Right atrium auricular region (tissue), 2 donors: Measurements from ENCODE around the gene FZD7. TPM values are rescaled to one million over a fixed set of nuclear protein-coding genes. Genes with fewer than 3 reads are reported as not detected.

Experiments used
- DNase-seq: peaks from one replicate; pipeline ENCODE4 v3.0.0-alpha.2; 2019; ENCODE audit warnings: low spot score
- H3K27ac ChIP-seq, 2 donors: fragments of 200-600 bp; sonication (generic); 1 replicate in 1 of 2; 2 replicates in 1 of 2; pipeline ENCODE4 v1.5.1; 2016 to 2019
- H3K27me3 ChIP-seq, 2 donors: fragments of 200-600 bp; sonication (generic); one replicate each; pipeline versions ENCODE4 v1.5.1 to v1.6.0; 2017 to 2019
- H3K36me3 ChIP-seq: fragments of 200-600 bp; sonication (generic); one replicate; pipeline ENCODE4 v1.5.1; 2016
- H3K4me1 ChIP-seq, 2 donors: fragments of 200-600 bp; sonication (generic); one replicate each; pipeline versions ENCODE4 v1.5.1 to v1.6.0; 2017 to 2019
- H3K4me3 ChIP-seq, 2 donors: fragments of 200-600 bp; sonication (generic); 1 replicate in 1 of 2; 2 replicates in 1 of 2; pipeline ENCODE4 v1.5.1; 2017 to 2019; ENCODE audit warnings: mild to moderate bottlenecking in 1 of 2, moderate library complexity in 1 of 2
- H3K9me3 ChIP-seq, 2 donors: fragments of 200-600 bp; sonication (generic); one replicate each; pipeline ENCODE4 v1.5.1; 2019
- total RNA-seq, 2 donors: library from RNA; depleted of rRNA; stranded (reverse); fragments of >200 nt; gene quantifications; one replicate each; pipeline ENCODE4 v1.1.0, GENCODE V29; 2016
- TF ChIP-seq, protein P1 (sequence below), 2 donors: fragments of 200-600 bp; sonication (generic); IDR thresholded peaks; one replicate each; pipeline ENCODE4 v1.5.1; 2019; ENCODE audit warnings: antibody characterized with exemption in 2 of 2

Gene FZD7
- total RNA-seq, 2 donors from 2014 or later, result 14.1 to 24.5 TPM

DNA sequence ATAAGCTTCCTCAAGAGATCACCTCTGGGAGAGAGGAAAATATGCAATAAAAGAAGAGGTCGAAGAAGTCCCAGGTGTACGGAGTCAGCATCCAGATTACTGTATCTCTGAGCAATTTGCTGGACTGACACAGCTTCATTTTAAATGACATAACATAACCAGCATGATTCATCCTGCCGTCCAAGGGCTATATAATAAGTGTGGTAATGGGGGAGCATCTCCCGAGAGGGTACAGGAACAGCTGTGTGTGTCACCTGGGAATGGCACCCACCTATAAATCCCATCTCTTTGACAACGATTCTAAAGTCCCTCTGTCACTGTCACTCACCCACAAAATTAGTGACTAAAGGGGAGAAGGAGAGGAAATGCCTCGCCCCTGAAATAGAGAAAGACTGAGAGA lies 19.3 kb upstream of the FZD7 start:
- Histone ChIP-seq H3K27ac (no peak overlapping the region), H3K4me3 (no peak overlapping the region), H3K4me1 (peaks cover 0 to 15% of the 10 kb centered on the region in 2 donors), H3K9me3 (no peaks in the 10 kb centered on the region), H3K36me3 (no peaks in the 10 kb centered on the region), H3K27me3 (no peaks in the 10 kb centered on the region)
- no peak for DNase-seq
- TF ChIP-seq, protein P1, sequence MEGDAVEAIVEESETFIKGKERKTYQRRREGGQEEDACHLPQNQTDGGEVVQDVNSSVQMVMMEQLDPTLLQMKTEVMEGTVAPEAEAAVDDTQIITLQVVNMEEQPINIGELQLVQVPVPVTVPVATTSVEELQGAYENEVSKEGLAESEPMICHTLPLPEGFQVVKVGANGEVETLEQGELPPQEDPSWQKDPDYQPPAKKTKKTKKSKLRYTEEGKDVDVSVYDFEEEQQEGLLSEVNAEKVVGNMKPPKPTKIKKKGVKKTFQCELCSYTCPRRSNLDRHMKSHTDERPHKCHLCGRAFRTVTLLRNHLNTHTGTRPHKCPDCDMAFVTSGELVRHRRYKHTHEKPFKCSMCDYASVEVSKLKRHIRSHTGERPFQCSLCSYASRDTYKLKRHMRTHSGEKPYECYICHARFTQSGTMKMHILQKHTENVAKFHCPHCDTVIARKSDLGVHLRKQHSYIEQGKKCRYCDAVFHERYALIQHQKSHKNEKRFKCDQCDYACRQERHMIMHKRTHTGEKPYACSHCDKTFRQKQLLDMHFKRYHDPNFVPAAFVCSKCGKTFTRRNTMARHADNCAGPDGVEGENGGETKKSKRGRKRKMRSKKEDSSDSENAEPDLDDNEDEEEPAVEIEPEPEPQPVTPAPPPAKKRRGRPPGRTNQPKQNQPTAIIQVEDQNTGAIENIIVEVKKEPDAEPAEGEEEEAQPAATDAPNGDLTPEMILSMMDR (IDR thresholded peaks at IDR 0.05), result no peak

DNA sequence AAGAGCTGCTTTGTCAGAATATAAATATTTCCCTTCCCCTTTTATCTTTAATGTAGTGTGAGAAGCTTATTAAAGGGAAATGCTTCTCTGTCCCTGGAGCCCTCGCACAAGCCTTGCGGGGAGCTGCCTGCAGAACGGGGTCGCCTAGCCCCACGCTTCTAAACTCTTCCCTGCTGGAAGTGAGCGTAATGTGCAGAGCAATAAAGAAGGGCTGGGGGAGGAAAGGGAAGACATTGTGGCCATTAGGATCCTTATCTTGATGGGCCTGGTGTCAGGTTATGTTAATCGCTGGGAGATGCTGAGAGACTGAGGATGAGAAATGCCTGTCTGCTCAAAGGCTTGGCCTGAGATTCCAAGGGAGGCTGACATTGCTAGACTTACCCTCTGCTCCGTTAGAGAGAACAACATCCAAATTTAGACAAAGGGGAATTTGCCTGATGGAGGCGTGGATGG lies 18.9 kb upstream of the FZD7 start:
- no peak overlapping the region for H3K4me3 ChIP-seq
- no peaks in the 10 kb centered on the region for H3K36me3 ChIP-seq
- TF ChIP-seq, protein P1 (IDR thresholded peaks at IDR 0.05), result no peak

DNA sequence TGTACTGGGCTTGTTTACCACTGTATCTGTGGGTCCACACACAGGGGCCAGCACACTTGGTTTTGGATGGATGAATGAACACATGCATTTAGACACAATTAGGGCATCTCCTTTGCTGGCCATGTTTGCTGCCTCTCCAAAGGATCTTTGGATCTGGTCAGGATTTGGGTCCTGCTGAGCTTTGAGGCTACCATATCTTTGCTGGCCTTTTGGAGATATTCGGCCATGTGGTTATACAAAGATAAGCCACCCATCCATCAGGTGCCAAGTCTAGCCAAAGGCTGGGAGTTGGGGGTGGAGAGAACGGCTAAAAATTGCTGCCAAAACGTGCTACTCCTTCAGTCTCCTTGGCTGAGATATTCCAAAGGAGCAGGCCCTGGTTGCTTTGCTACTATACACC lies 18.2 kb upstream of the FZD7 start:
- Histone ChIP-seq H3K27ac (no peak overlapping the region), H3K9me3 (no peaks in the 10 kb centered on the region), H3K4me3 (no peak overlapping the region), H3K36me3 (no peaks in the 10 kb centered on the region), H3K27me3 (no peaks in the 10 kb centered on the region), H3K4me1 (peaks cover 0 to 23% of the 10 kb centered on the region in 2 donors)
- DNase-seq, result no peak
- TF ChIP-seq, protein P1 (IDR thresholded peaks at IDR 0.05), result no peak

More for the DNA sequence above, 18.9 kb upstream of the FZD7 start:
- no peak overlapping the region for H3K27ac ChIP-seq
- no peaks in the 10 kb centered on the region for H3K27me3 ChIP-seq
- H3K9me3 ChIP-seq, result no peaks in the 10 kb centered on the region
- peaks cover 0 to 18% of the 10 kb centered on the region in 2 donors for H3K4me1 ChIP-seq
- no peak for DNase-seq

DNA sequence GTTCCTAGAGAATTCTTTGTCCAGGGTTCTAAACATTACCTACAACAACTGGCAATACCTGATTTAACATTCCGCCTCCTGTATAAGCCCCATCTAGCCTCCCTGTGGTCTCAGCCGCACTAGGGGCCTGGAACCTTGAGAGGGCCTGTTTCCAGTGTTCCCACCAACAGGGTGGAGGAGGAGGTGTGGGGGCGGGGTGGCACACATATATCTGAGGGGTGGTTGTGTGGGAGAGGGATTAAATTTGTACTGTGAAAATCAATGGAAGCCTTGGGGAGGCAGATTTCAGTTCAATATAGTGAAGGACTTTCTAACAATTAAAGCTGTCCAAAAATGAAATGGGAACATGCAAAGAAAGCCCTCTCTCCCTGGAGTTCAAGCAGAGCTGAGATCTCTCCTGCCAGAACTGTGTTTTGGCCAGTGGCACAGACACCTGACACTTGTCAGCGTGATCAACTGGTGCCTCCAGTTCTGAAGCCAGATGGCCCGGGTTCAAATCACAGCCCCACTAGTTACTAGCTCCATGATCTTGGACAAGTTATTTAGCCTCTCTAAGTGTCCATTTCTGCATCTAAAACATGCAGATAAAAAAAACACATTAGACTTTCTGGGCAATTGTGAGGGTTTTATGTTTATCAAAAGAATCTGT lies 17.0 kb upstream of the FZD7 start:
- Histone ChIP-seq H3K9me3 (no peaks in the 10 kb centered on the region), H3K36me3 (no peaks in the 10 kb centered on the region), H3K4me1 (peaks cover 0 to 23% of the 10 kb centered on the region in 2 donors), H3K27me3 (no peaks in the 10 kb centered on the region), H3K4me3 (no peak overlapping the region), H3K27ac (peak overlapping the region in 1 of 2 donors; percentile 43)
- TF ChIP-seq, protein P1 (IDR thresholded peaks at IDR 0.05), result no peak
- DNase-seq, result no peak

DNA sequence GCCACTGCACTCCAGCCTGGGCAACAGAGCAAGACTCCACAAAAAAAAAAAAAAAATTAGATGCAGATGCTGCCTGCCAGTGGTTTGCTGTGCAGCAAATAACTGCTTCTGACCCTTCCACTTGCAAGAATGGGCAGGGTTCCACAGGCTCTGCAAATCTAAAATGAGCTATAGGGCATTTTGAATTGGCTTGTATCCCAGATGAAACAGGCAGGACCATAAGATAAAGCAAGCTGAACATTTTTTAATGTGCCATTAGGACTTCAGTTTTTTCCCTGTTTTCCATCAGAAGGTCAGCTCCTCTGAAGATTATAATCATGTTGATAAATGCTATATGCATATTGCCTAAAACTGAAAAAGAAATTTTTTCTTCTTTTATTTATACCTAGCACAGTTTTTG lies 15.7 kb upstream of the FZD7 start:
- H3K27ac ChIP-seq, result peak overlapping the region in 1 of 2 donors; percentile 35
- no peak for DNase-seq
- no peaks in the 10 kb centered on the region for H3K9me3 ChIP-seq
- H3K4me3 ChIP-seq, result no peak overlapping the region
- H3K27me3 ChIP-seq, result no peaks in the 10 kb centered on the region
- peaks cover 0 to 29% of the 10 kb centered on the region in 2 donors for H3K4me1 ChIP-seq
- no peaks in the 10 kb centered on the region for H3K36me3 ChIP-seq
- TF ChIP-seq, protein P1 (IDR thresholded peaks at IDR 0.05), result no peak

DNA sequence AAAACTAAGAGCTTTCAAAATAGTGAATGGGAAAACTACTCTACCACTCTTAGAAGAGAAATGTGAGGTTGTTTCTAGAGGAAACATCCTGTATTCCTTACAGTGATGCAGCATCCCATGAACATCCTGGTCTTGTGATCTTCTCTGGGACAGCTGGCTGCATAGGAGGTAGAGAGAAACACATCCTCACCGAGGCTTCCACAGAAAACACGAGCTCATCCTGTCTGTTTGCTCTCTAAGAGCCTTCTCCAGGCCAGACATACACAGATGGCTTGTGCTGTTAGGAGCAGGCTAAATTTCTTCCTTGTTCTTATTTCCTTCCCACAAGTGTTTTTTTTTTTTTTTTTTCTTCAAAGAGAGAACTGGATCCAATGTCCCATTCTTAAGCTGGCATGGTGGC lies 14.7 kb upstream of the FZD7 start:
- Histone ChIP-seq H3K4me1 (peaks cover 0 to 35% of the 10 kb centered on the region in 2 donors), H3K36me3 (no peaks in the 10 kb centered on the region), H3K4me3 (no peak overlapping the region), H3K27me3 (no peaks in the 10 kb centered on the region), H3K27ac (peak overlapping the region; percentile 7 to 41), H3K9me3 (no peaks in the 10 kb centered on the region)
- DNase-seq, result no peak
- TF ChIP-seq, protein P1 (IDR thresholded peaks at IDR 0.05), result no peak
